ES-I3 (cell line): ENCODE results near the gene SMYD3.

ENCODE experiments used
- H3K36me3 ChIP-seq: 2 replicates; pipeline ENCODE4 v1.6.1; 2013; ENCODE audit warnings: mild to moderate bottlenecking, low read length, control low read depth, moderate library complexity; ENCODE audit not compliant: insufficient read depth
- H3K4me1 ChIP-seq: 2 replicates; pipeline ENCODE4 v1.6.1; 2013; ENCODE audit warnings: mild to moderate bottlenecking, control low read depth, low read length; ENCODE audit not compliant: insufficient read depth
- H3K9ac ChIP-seq: 2 replicates; pipeline ENCODE4 v1.6.1; 2013; ENCODE audit warnings: low read depth, mild to moderate bottlenecking, low read length, moderate library complexity
- H3K9me3 ChIP-seq: 2 replicates; pipeline ENCODE4 v1.6.1; 2013; ENCODE audit warnings: mild to moderate bottlenecking, low read length, moderate library complexity; ENCODE audit not compliant: control insufficient read depth, insufficient read depth

Gene SMYD3

GRCh38 chr1:246471688-246472087 lies 35.4 kb downstream of the SMYD3 start:
- no peaks in the 10 kb centered on the region for H3K36me3 ChIP-seq
- no peak overlapping the region for H3K9ac ChIP-seq
- H3K9me3 ChIP-seq = no peaks in the 10 kb centered on the region
- no peaks in the 10 kb centered on the region for H3K4me1 ChIP-seq

GRCh38 chr1:246470585-246470984 lies 36.5 kb downstream of the SMYD3 start:
- no peak overlapping the region for H3K9ac ChIP-seq
- no peaks in the 10 kb centered on the region for H3K9me3 ChIP-seq
- H3K36me3 ChIP-seq = no peaks in the 10 kb centered on the region
- no peaks in the 10 kb centered on the region for H3K4me1 ChIP-seq

GRCh38 chr1:246462986-246463385 lies 44.1 kb downstream of the SMYD3 start:
- Histone ChIP-seq H3K36me3 (no peaks in the 10 kb centered on the region), H3K9ac (no peak overlapping the region), H3K4me1 (0 out of 2 replicates have a peak, but pooled peaks cover 5% of the 10 kb centered on the region), H3K9me3 (no peaks in the 10 kb centered on the region)

- Histone ChIP-seq H3K9ac (no peak overlapping the region), H3K36me3 (no peaks in the 10 kb centered on the region), H3K9me3 (no peaks in the 10 kb centered on the region), H3K4me1 (0 out of 2 replicates have a peak, but pooled peaks cover 5% of the 10 kb centered on the region)
Measured at GRCh38 chr1:246460406-246460805, 46.7 kb downstream of the SMYD3 start.

GRCh38 chr1:246459221-246459620 lies 47.9 kb downstream of the SMYD3 start:
- Histone ChIP-seq H3K4me1 (0 out of 2 replicates have a peak, but pooled peaks cover 5% of the 10 kb centered on the region), H3K9me3 (no peaks in the 10 kb centered on the region), H3K36me3 (no peaks in the 10 kb centered on the region), H3K9ac (no peak overlapping the region)

- Histone ChIP-seq H3K36me3 (no peaks in the 10 kb centered on the region), H3K9me3 (no peaks in the 10 kb centered on the region), H3K9ac (no peak overlapping the region), H3K4me1 (no peaks in the 10 kb centered on the region)
Measured at GRCh38 chr1:246455476-246455875, 51.6 kb downstream of the SMYD3 start.

GRCh38 chr1:246454655-246455054 lies 52.4 kb downstream of the SMYD3 start:
- Histone ChIP-seq H3K36me3 (no peaks in the 10 kb centered on the region), H3K4me1 (no peaks in the 10 kb centered on the region), H3K9ac (no peak overlapping the region), H3K9me3 (no peaks in the 10 kb centered on the region)

GRCh38 chr1:246450611-246451251 lies 56.3 kb downstream of the SMYD3 start:
- H3K9ac ChIP-seq = no peak overlapping the region

GRCh38 chr1:246448373-246448772 lies 58.7 kb downstream of the SMYD3 start:
- no peaks in the 10 kb centered on the region for H3K36me3 ChIP-seq
- no peaks in the 10 kb centered on the region for H3K9me3 ChIP-seq
- H3K4me1 ChIP-seq = no peaks in the 10 kb centered on the region
- no peak overlapping the region for H3K9ac ChIP-seq

More at GRCh38 chr1:246450611-246451251, 56.3 kb downstream of the SMYD3 start:
- H3K4me1 ChIP-seq = no peaks in the 10 kb centered on the region
- no peaks in the 10 kb centered on the region for H3K9me3 ChIP-seq
- H3K36me3 ChIP-seq = no peaks in the 10 kb centered on the region

- Histone ChIP-seq H3K36me3 (no peaks in the 10 kb centered on the region), H3K9me3 (no peaks in the 10 kb centered on the region), H3K9ac (no peak overlapping the region), H3K4me1 (no peaks in the 10 kb centered on the region)
Measured at GRCh38 chr1:246447501-246447900, 59.6 kb downstream of the SMYD3 start.

GRCh38 chr1:246445503-246445902 lies 61.6 kb downstream of the SMYD3 start:
- Histone ChIP-seq H3K36me3 (no peaks in the 10 kb centered on the region), H3K9me3 (no peaks in the 10 kb centered on the region), H3K9ac (no peak overlapping the region), H3K4me1 (no peaks in the 10 kb centered on the region)

- Histone ChIP-seq H3K4me1 (no peaks in the 10 kb centered on the region), H3K36me3 (no peaks in the 10 kb centered on the region), H3K9me3 (no peaks in the 10 kb centered on the region), H3K9ac (no peak overlapping the region)
Measured at GRCh38 chr1:246444617-246445016, 62.5 kb downstream of the SMYD3 start.

- H3K9me3 ChIP-seq = 0 out of 2 replicates have a peak, but pooled peaks cover 3% of the 10 kb centered on the region
- 0 out of 2 replicates have a peak, but pooled peaks cover 4% of the 10 kb centered on the region for H3K36me3 ChIP-seq
- H3K4me1 ChIP-seq = 0 out of 2 replicates have a peak, but pooled peaks cover 15% of the 10 kb centered on the region
- H3K9ac ChIP-seq = no peak overlapping the region
Measured at GRCh38 chr1:246437961-246438360, 69.1 kb downstream of the SMYD3 start.

GRCh38 chr1:246435421-246436041 lies 71.5 kb downstream of the SMYD3 start:
- Histone ChIP-seq H3K36me3 (0 out of 2 replicates have a peak, but pooled peaks cover 4% of the 10 kb centered on the region), H3K9me3 (0 out of 2 replicates have a peak, but pooled peaks cover 3% of the 10 kb centered on the region), H3K4me1 (0 out of 2 replicates have a peak, but pooled peaks cover 15% of the 10 kb centered on the region), H3K9ac (no peak overlapping the region)

- Histone ChIP-seq H3K4me1 (0 out of 2 replicates have a peak, but pooled peaks cover 15% of the 10 kb centered on the region), H3K36me3 (0 out of 2 replicates have a peak, but pooled peaks cover 4% of the 10 kb centered on the region), H3K9ac (no peak overlapping the region), H3K9me3 (0 out of 2 replicates have a peak, but pooled peaks cover 3% of the 10 kb centered on the region)
Measured at GRCh38 chr1:246434335-246434734, 72.7 kb downstream of the SMYD3 start.
